HEK293 (cell line): ENCODE results near the gene PPP3R2.

Experiments used
- CTCF ChIA-PET: fragments of 350-600 bp; formaldehyde crosslinking; extraction: SDS; loops from one replicate; lab custom pipeline; 2021; ENCODE audit warnings: antibody characterized with exemption; lab: Yijun Ruan, JAX
- POLR2A ChIA-PET: fragments of 300-600 bp; formaldehyde crosslinking; extraction: SDS; loops from one replicate; lab custom pipeline; 2020; ENCODE audit warnings: antibody characterized with exemption, inconsistent platforms; lab: Yijun Ruan, JAX
- H3K27ac ChIP-seq: fragments of 200-500 bp; sonication (Bioruptor generic); 2 replicates; pipeline ENCODE4 v1.5.1; 2014; ENCODE audit warnings: low read depth, low read length, control low read depth, inconsistent platforms; ENCODE audit errors: extremely low read depth
- H3K36me3 ChIP-seq, 2 experiments: fragments of 200-500 bp in 1 of 2; sonication (Bioruptor generic) in 1 of 2; 1 replicate in 1 of 2; 2 replicates in 1 of 2; pipeline ENCODE4 v1.5.1; 2014 to 2017; ENCODE audit warnings: inconsistent platforms in 2 of 2, low read length in 2 of 2; ENCODE audit not compliant: control insufficient read depth in 2 of 2, insufficient read depth in 1 of 2
- H3K4me1 ChIP-seq: fragments of 200-500 bp; sonication (Bioruptor generic); 2 replicates; pipeline ENCODE4 v1.5.1; 2014; ENCODE audit warnings: mild to moderate bottlenecking, low read length, inconsistent platforms; ENCODE audit not compliant: control insufficient read depth, insufficient read depth
- H3K4me3 ChIP-seq: 2 replicates; pipeline ENCODE4 v1.5.1; 2011; ENCODE audit warnings: low read depth, mild to moderate bottlenecking, control low read depth, low read length, moderate library complexity
- H3K9me3 ChIP-seq: fragments of 200-500 bp; sonication (Bioruptor generic); 2 replicates; pipeline ENCODE4 v1.5.1; 2014; ENCODE audit warnings: low read depth, low read length, inconsistent platforms; ENCODE audit not compliant: control insufficient read depth, insufficient read depth
- GLI2 ChIP-seq: fragments of 450-650 bp; formaldehyde crosslinking; IDR thresholded peaks from 2 replicates; pipeline ENCODE4; 2017; ENCODE audit warnings: missing biosample characterization, missing genetic modification characterization, low read depth, borderline replicate concordance
- KLF16 ChIP-seq: fragments of 450-650 bp; formaldehyde crosslinking; IDR thresholded peaks from 2 replicates; pipeline ENCODE4 v1.5.1; 2017; ENCODE audit warnings: missing biosample characterization, missing genetic modification characterization
- KLF7 ChIP-seq: fragments of 450-650 bp; formaldehyde crosslinking; IDR thresholded peaks from 2 replicates; pipeline ENCODE4 v1.5.1; 2016; ENCODE audit warnings: missing biosample characterization, missing genetic modification characterization, borderline replicate concordance
- PRDM1 ChIP-seq: fragments of 450-650 bp; formaldehyde crosslinking; IDR thresholded peaks from 2 replicates; pipeline ENCODE4; 2016; ENCODE audit warnings: missing biosample characterization, missing genetic modification characterization
- PRDM2 ChIP-seq: fragments of 450-650 bp; formaldehyde crosslinking; IDR thresholded peaks from 2 replicates; pipeline ENCODE4 v1.5.1; 2016; ENCODE audit warnings: missing biosample characterization, missing genetic modification characterization, borderline replicate concordance
- PRDM6 ChIP-seq: fragments of 450-650 bp; formaldehyde crosslinking; IDR thresholded peaks from 2 replicates; pipeline ENCODE4 v1.5.1; 2017; ENCODE audit warnings: missing biosample characterization, missing genetic modification characterization
- YY1 ChIP-seq: fragments of 450-650 bp; formaldehyde crosslinking; IDR thresholded peaks from 2 replicates; pipeline ENCODE4 v1.5.1; 2018; ENCODE audit warnings: missing biosample characterization, missing genetic modification characterization
- YY2 ChIP-seq: fragments of 450-650 bp; formaldehyde crosslinking; IDR thresholded peaks from 2 replicates; pipeline ENCODE4 v1.5.1; 2016; ENCODE audit warnings: missing biosample characterization, missing genetic modification characterization
- ZBTB17 ChIP-seq: fragments of 450-650 bp; formaldehyde crosslinking; IDR thresholded peaks from 2 replicates; pipeline ENCODE4 v1.5.1; 2016; ENCODE audit warnings: missing biosample characterization, missing genetic modification characterization
- ZBTB20 ChIP-seq: fragments of 450-650 bp; formaldehyde crosslinking; IDR thresholded peaks from 2 replicates; pipeline ENCODE4 v1.5.1; 2016; ENCODE audit warnings: missing biosample characterization, missing genetic modification characterization
- ZNF121 ChIP-seq: fragments of 450-650 bp; formaldehyde crosslinking; IDR thresholded peaks from 2 replicates; pipeline ENCODE4 v1.5.1; 2016; ENCODE audit warnings: missing biosample characterization, missing genetic modification characterization
- ZNF280D ChIP-seq: fragments of 450-650 bp; formaldehyde crosslinking; IDR thresholded peaks from 2 replicates; pipeline ENCODE4 v1.5.1; 2016; ENCODE audit warnings: missing biosample characterization, missing genetic modification characterization
- ZNF302 ChIP-seq: fragments of 450-650 bp; formaldehyde crosslinking; IDR thresholded peaks from 2 replicates; pipeline ENCODE4 v1.5.1; 2016; ENCODE audit warnings: missing biosample characterization, missing genetic modification characterization, low read depth
- ZNF391 ChIP-seq: fragments of 450-650 bp; formaldehyde crosslinking; IDR thresholded peaks from 2 replicates; pipeline ENCODE4 v1.5.1; 2016; ENCODE audit warnings: low read depth, missing biosample characterization, missing genetic modification characterization, borderline replicate concordance
- ZNF544 ChIP-seq: fragments of 450-650 bp; formaldehyde crosslinking; IDR thresholded peaks from 2 replicates; pipeline ENCODE4 v1.5.0; 2017; ENCODE audit warnings: missing biosample characterization, missing genetic modification characterization
- ZNF549 ChIP-seq: fragments of 450-650 bp; IDR thresholded peaks from 2 replicates; pipeline ENCODE4 v1.5.1; 2018; ENCODE audit warnings: missing biosample characterization, missing genetic modification characterization, mild to moderate bottlenecking, inconsistent platforms, moderate library complexity
- ZNF555 ChIP-seq: fragments of 450-650 bp; formaldehyde crosslinking; conservative IDR thresholded peaks from 2 replicates; pipeline ENCODE4 v1.5.1; 2017; ENCODE audit warnings: missing biosample characterization, mild to moderate bottlenecking, missing genetic modification characterization, inconsistent platforms
- ZNF561 ChIP-seq: fragments of 450-650 bp; IDR thresholded peaks from 2 replicates; pipeline ENCODE4 v1.5.1; 2018; ENCODE audit warnings: missing biosample characterization, missing genetic modification characterization, borderline replicate concordance
- ZNF580 ChIP-seq: fragments of 450-650 bp; formaldehyde crosslinking; IDR thresholded peaks from 2 replicates; pipeline ENCODE4 v1.5.1; 2016; ENCODE audit warnings: missing biosample characterization, missing genetic modification characterization
- ZNF585B ChIP-seq: fragments of 450-650 bp; formaldehyde crosslinking; IDR thresholded peaks from 2 replicates; pipeline ENCODE4 v1.5.1; 2016; ENCODE audit warnings: missing biosample characterization, missing genetic modification characterization
- ZNF777 ChIP-seq: fragments of 450-650 bp; formaldehyde crosslinking; IDR thresholded peaks from 2 replicates; pipeline ENCODE4 v1.5.1; 2017; ENCODE audit warnings: missing biosample characterization, missing genetic modification characterization, borderline replicate concordance
- ZSCAN4 ChIP-seq: fragments of 450-650 bp; formaldehyde crosslinking; IDR thresholded peaks from 2 replicates; pipeline ENCODE4 v1.5.1; 2017; ENCODE audit warnings: missing biosample characterization, missing genetic modification characterization

The PPP3R2 gene

GRCh38 chr9:101635473-101635872 is 40.7 kb upstream of the PPP3R2 start:
- CTCF ChIA-PET: interaction anchor here (0.9 kb wide), 1 partner anchor 187 kb away, joined by 4 read pairs; no protein-coding TSS in a partner anchor
- POLR2A ChIA-PET: no interaction called here
- TF ChIP-seq ZNF280D (tag by site-specific recombination) (no peak), ZNF777 (tag by site-specific recombination) (no peak), KLF16 (tag by site-specific recombination) (no peak), ZNF391 (tag by site-specific recombination) (no peak), ZNF121 (tag by site-specific recombination) (no peak), ZBTB17 (tag by site-specific recombination) (no peak), GLI2 (no peak), ZNF585B (tag by site-specific recombination) (no peak), YY2 (tag by site-specific recombination) (no peak), ZNF302 (tag by site-specific recombination) (no peak), ZBTB20 (tag by site-specific recombination) (no peak)

GRCh38 chr9:101634741-101635409 is 40.1 kb upstream of the PPP3R2 start:
- Histone ChIP-seq H3K36me3 (no peaks in the 10 kb centered on the region), H3K4me1 (no peaks in the 10 kb centered on the region), H3K4me3 (no peak overlapping the region), H3K27ac (no peak overlapping the region), H3K9me3 (no peaks in the 10 kb centered on the region)
- ChIA-PET POLR2A (no interaction called here), CTCF (interaction anchor here (0.9 kb wide), 1 partner anchor 186 kb away, joined by 4 read pairs; no protein-coding TSS in a partner anchor)
- TF ChIP-seq KLF7: no peak
- no peak for TF ChIP-seq ZNF544
- no peak for TF ChIP-seq PRDM6
- TF ChIP-seq ZNF391 (tag by site-specific recombination): no peak
- no peak for TF ChIP-seq ZNF555
- TF ChIP-seq YY1 (tag by site-specific recombination): no peak
- no peak for TF ChIP-seq ZNF561 (tag by site-specific recombination)
- no peak for TF ChIP-seq ZNF580 (tag by site-specific recombination)
- no peak for TF ChIP-seq YY2 (tag by site-specific recombination)
- no peak for TF ChIP-seq ZSCAN4 (tag by site-specific recombination)
- no peak for TF ChIP-seq PRDM1 (tag by site-specific recombination)
- no peak for TF ChIP-seq ZNF549 (tag by site-specific recombination)
- no peak for TF ChIP-seq PRDM2 (tag by site-specific recombination)

More at GRCh38 chr9:101635473-101635872, 40.7 kb upstream of the PPP3R2 start:
- H3K36me3 ChIP-seq: no peaks in the 10 kb centered on the region
- H3K9me3 ChIP-seq: no peaks in the 10 kb centered on the region
- H3K27ac ChIP-seq: no peak overlapping the region
- H3K4me3 ChIP-seq: no peak overlapping the region
- H3K4me1 ChIP-seq: no peaks in the 10 kb centered on the region
